Stimulated activated CD8-positive, alpha-beta memory T cell treated with anti-CD3 and anti-CD28 coated beads, Interleukin-15, amount 100 ng/mL, for 24 hours (primary cell): ENCODE results near the gene NHSL2.

Source experiments
- DNase-seq: peaks from one replicate; pipeline ENCODE4 v3.0.0-alpha.2; 2020; ENCODE audit warnings: low read depth

The NHSL2 gene

GRCh38 chrX:72078411-72078810 lies 167.8 kb downstream of the NHSL2 start:
- DNase-seq: no peak

GRCh38 chrX:72079607-72080006 lies 169.0 kb downstream of the NHSL2 start:
- DNase-seq: no peak

- DNase-seq: no peak
Measured at GRCh38 chrX:72080150-72080549, 169.5 kb downstream of the NHSL2 start.

GRCh38 chrX:72080800-72081199 lies 170.2 kb downstream of the NHSL2 start:
- DNase-seq: no peak

- no peak for DNase-seq
Measured at GRCh38 chrX:72081605-72082320, 171.1 kb downstream of the NHSL2 start.

- DNase-seq: no peak
Measured at GRCh38 chrX:72083291-72083690, 172.6 kb downstream of the NHSL2 start.

- no peak for DNase-seq
Measured at GRCh38 chrX:72084114-72084513, 173.5 kb downstream of the NHSL2 start.

- no peak for DNase-seq
Measured at GRCh38 chrX:72086995-72087394, 176.3 kb downstream of the NHSL2 start.

GRCh38 chrX:72088761-72089160 lies 178.1 kb downstream of the NHSL2 start:
- DNase-seq: no peak

GRCh38 chrX:72089254-72089653 lies 178.6 kb downstream of the NHSL2 start:
- DNase-seq: no peak

GRCh38 chrX:72094894-72095293 lies 184.2 kb downstream of the NHSL2 start:
- DNase-seq: no peak

GRCh38 chrX:72095370-72095769 lies 184.7 kb downstream of the NHSL2 start:
- DNase-seq: no peak

GRCh38 chrX:72097098-72097497 lies 186.5 kb downstream of the NHSL2 start:
- DNase-seq: no peak

GRCh38 chrX:72100051-72100755 lies 189.6 kb downstream of the NHSL2 start:
- DNase-seq: no peak

GRCh38 chrX:72100824-72101351 lies 190.2 kb downstream of the NHSL2 start:
- DNase-seq: peak; percentile 26

- no peak for DNase-seq
Measured at GRCh38 chrX:72101597-72102037, 191.0 kb downstream of the NHSL2 start.

GRCh38 chrX:72102126-72102525 lies 191.5 kb downstream of the NHSL2 start:
- no peak for DNase-seq

- DNase-seq: no peak
Measured at GRCh38 chrX:72102760-72103159, 192.1 kb downstream of the NHSL2 start.

- DNase-seq: no peak
Measured at GRCh38 chrX:72105436-72105835, 194.8 kb downstream of the NHSL2 start.

- no peak for DNase-seq
Measured at GRCh38 chrX:72107320-72107719, 196.7 kb downstream of the NHSL2 start.

GRCh38 chrX:72107841-72108595 lies 197.4 kb downstream of the NHSL2 start:
- DNase-seq: no peak

- DNase-seq: no peak
Measured at GRCh38 chrX:72108666-72109065, 198.0 kb downstream of the NHSL2 start.
